MM.1S (cell line): Measurements from ENCODE around the gene CTXN1.

Source experiments
- CTCF ChIP-seq: fragments of 300-600 bp; sonication (generic); IDR thresholded peaks from 2 replicates; pipeline ENCODE4 v1.5.1; 2016; ENCODE audit warnings: antibody characterized with exemption, low read length, mixed read lengths
- EZH2phosphoT487 ChIP-seq: fragments of 300-600 bp; sonication (generic); IDR thresholded peaks from 2 replicates; pipeline ENCODE4 v1.6.1; 2018; ENCODE audit warnings: antibody characterized with exemption, low read length

GRCh38 chr19:7905268-7905667 lies 20.7 kb downstream of the CTXN1 start:
- TF ChIP-seq EZH2phosphoT487, result no peak
- TF ChIP-seq CTCF, result no peak
